OCI-LY7 (cell line): ENCODE results near the gene NIP7. TPM values are rescaled to one million over a fixed set of nuclear protein-coding genes. Genes with fewer than 3 reads are reported as not detected.

Experiments used
- BruUV-seq: library from RNA; stranded (reverse); fragments of 400-500 nt; replicated peaks from 2 replicates; lab custom pipeline; 2021; lab: Mats Ljungman, UMichigan
- CTCF ChIA-PET: fragments of 300-600 bp; sonication (Branson Sonifier 250); formaldehyde crosslinking; loops from one replicate; lab custom pipeline; 2022; ENCODE audit warnings: antibody characterized with exemption; ENCODE audit not compliant: unreplicated experiment; lab: Charles Lee
- POLR2A ChIA-PET: fragments of 300-600 bp; sonication (Branson Sonifier 250); formaldehyde crosslinking; loops from one replicate; lab custom pipeline; 2022; ENCODE audit warnings: antibody characterized with exemption; lab: Charles Lee
- DNase-seq: peaks from one replicate; pipeline ENCODE4 v3.0.0-alpha.2; 2015; ENCODE audit warnings: low spot score
- H2AFZ ChIP-seq: fragments of 200-600 bp; sonication (generic), shearing (Covaris generic); 2 replicates; pipeline ENCODE4 v1.6.1; 2014; ENCODE audit warnings: mild to moderate bottlenecking, antibody characterized with exemption, low read length, moderate library complexity
- H3K27ac ChIP-seq: fragments of 200-600 bp; sonication (generic); 2 replicates; pipeline ENCODE4 v1.5.1; 2014; ENCODE audit warnings: mixed run types, low read depth, mild to moderate bottlenecking, moderate library complexity, low read length, inconsistent platforms; ENCODE audit not compliant: poor library complexity, severe bottlenecking
- H3K36me3 ChIP-seq: fragments of 200-600 bp; sonication (generic); 2 replicates; pipeline ENCODE4 v1.6.1; 2014; ENCODE audit warnings: mild to moderate bottlenecking, antibody characterized with exemption, low read length, moderate library complexity, mixed read lengths; ENCODE audit not compliant: insufficient read depth
- H3K4me1 ChIP-seq: fragments of 200-600 bp; sonication (generic); 2 replicates; pipeline ENCODE4 v1.5.1; 2014; ENCODE audit warnings: mild to moderate bottlenecking, low read length; ENCODE audit not compliant: insufficient read depth, poor library complexity, severe bottlenecking
- H3K4me2 ChIP-seq: fragments of 200-600 bp; sonication (generic); 2 replicates; pipeline ENCODE4 v1.6.1; 2014; ENCODE audit warnings: mild to moderate bottlenecking, low read length
- H3K4me3 ChIP-seq: fragments of 200-600 bp; sonication (generic); 2 replicates; pipeline ENCODE4 v1.5.1; 2014; ENCODE audit warnings: mild to moderate bottlenecking, low read depth, low read length; ENCODE audit not compliant: poor library complexity, severe bottlenecking
- H3K79me2 ChIP-seq: fragments of 200-600 bp; sonication (generic); 2 replicates; pipeline ENCODE4 v1.6.1; 2016; ENCODE audit warnings: low read depth, mild to moderate bottlenecking, low read length, moderate library complexity, mixed read lengths; ENCODE audit not compliant: insufficient read depth
- H3K9me2 ChIP-seq: fragments of 200-600 bp; sonication (generic); 2 replicates; pipeline ENCODE4 v1.6.1; 2016; ENCODE audit warnings: mild to moderate bottlenecking, low read length, mixed read lengths; ENCODE audit not compliant: insufficient read depth
- H3K9me3 ChIP-seq: fragments of 200-600 bp; sonication (generic); 2 replicates; pipeline ENCODE4 v1.6.1; 2014; ENCODE audit warnings: mild to moderate bottlenecking, mixed run types, low read length, mixed read lengths
- H4K20me1 ChIP-seq: fragments of 200-600 bp; sonication (generic); 2 replicates; pipeline ENCODE4 v1.6.1; 2014; ENCODE audit warnings: mild to moderate bottlenecking, antibody characterized with exemption, low read length, moderate library complexity, mixed read lengths; ENCODE audit not compliant: insufficient read depth
- EZH2phosphoT487 ChIP-seq: fragments of 200-600 bp; sonication (generic); IDR thresholded peaks from 2 replicates; pipeline ENCODE4 v1.6.1; 2018; ENCODE audit warnings: low read depth, borderline replicate concordance, mild to moderate bottlenecking, mixed run types, antibody characterized with exemption, low read length, moderate library complexity, mixed read lengths
- intact Hi-C: fragments of 100-400 bp; cut with micrococcal nuclease; formaldehyde crosslinking; loops from one replicate; pipeline ENCODE4 v1.10.0; 2022; ENCODE audit not compliant: unreplicated experiment
- total RNA-seq, 2 experiments: library from RNA; depleted of rRNA in 1 of 2; stranded (reverse); fragments of >200 nt in 1 of 2; shearing (Covaris generic) in 1 of 2; gene quantifications; 2 replicates each; pipeline ENCODE4 v1.2.3, GENCODE V29; 2014 to 2022
- TF ChIP-seq, protein P1 (sequence below): fragments of 200-600 bp; sonication (generic); conservative IDR thresholded peaks from 2 replicates; pipeline ENCODE4 v1.5.1; 2014; ENCODE audit warnings: mild to moderate bottlenecking, antibody characterized with exemption, low read length, moderate library complexity, mixed read lengths

Gene NIP7
- total RNA-seq, 2 experiments from 2014 or later: 39.7 to 49.1 TPM

GRCh38 chr16:69364088-69364487 is 24.5 kb downstream of the NIP7 start:
- intact Hi-C loops: no loop called here
- Histone ChIP-seq H3K4me2 (no peak overlapping the region), H3K79me2 (no peaks in the 10 kb centered on the region), H3K9me2 (no peaks in the 10 kb centered on the region), H4K20me1 (no peaks in the 10 kb centered on the region), H3K4me3 (no peak overlapping the region), H3K4me1 (no peaks in the 10 kb centered on the region), H2AFZ (no peak overlapping the region), H3K36me3 (peaks cover 92% of the 10 kb centered on the region), H3K9me3 (no peaks in the 10 kb centered on the region), H3K27ac (no peak overlapping the region)
- no peak for DNase-seq
- no TSS peak for BruUV-seq
- ChIA-PET POLR2A (no interaction called here), CTCF (no interaction called here)
- no peak for TF ChIP-seq EZH2phosphoT487
- TF ChIP-seq, protein P1, sequence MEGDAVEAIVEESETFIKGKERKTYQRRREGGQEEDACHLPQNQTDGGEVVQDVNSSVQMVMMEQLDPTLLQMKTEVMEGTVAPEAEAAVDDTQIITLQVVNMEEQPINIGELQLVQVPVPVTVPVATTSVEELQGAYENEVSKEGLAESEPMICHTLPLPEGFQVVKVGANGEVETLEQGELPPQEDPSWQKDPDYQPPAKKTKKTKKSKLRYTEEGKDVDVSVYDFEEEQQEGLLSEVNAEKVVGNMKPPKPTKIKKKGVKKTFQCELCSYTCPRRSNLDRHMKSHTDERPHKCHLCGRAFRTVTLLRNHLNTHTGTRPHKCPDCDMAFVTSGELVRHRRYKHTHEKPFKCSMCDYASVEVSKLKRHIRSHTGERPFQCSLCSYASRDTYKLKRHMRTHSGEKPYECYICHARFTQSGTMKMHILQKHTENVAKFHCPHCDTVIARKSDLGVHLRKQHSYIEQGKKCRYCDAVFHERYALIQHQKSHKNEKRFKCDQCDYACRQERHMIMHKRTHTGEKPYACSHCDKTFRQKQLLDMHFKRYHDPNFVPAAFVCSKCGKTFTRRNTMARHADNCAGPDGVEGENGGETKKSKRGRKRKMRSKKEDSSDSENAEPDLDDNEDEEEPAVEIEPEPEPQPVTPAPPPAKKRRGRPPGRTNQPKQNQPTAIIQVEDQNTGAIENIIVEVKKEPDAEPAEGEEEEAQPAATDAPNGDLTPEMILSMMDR: no peak

DNA sequence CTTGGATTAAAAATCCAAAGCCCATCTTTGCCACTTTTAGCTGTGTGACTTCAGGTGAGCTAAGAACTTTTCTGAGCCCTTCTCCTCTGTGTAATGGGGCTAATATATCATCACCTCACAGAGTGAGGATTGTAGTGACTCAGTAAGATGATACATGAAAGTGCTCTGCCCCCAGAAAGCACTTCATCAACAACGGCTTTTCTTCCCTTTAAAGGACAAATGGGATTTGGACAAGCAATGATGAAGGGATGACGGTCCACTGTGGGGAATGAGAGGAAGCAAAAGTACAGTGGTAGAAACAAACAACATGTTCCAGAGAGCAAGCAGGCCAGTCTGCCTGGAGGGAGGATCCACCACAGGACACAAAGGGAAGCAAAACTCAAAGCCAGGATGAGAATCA is 26.3 kb downstream of the NIP7 start:
- intact Hi-C loops: no loop called here
- Histone ChIP-seq H3K79me2 (peaks cover 8% of the 10 kb centered on the region; the same call in 1 of the 2 replicates), H3K4me3 (no peak overlapping the region), H3K9me3 (0 out of 2 replicates have a peak, but pooled peaks cover 3% of the 10 kb centered on the region), H3K27ac (no peak overlapping the region), H4K20me1 (no peaks in the 10 kb centered on the region), H3K4me2 (no peak overlapping the region), H3K9me2 (no peaks in the 10 kb centered on the region), H3K36me3 (peaks cover 99% of the 10 kb centered on the region), H2AFZ (no peak overlapping the region), H3K4me1 (peaks cover 15% of the 10 kb centered on the region)
- no peak for DNase-seq
- TF ChIP-seq, protein P1: no peak
- no peak for TF ChIP-seq EZH2phosphoT487
- POLR2A ChIA-PET: no interaction called here
- CTCF ChIA-PET: no interaction called here
- no TSS peak for BruUV-seq

DNA sequence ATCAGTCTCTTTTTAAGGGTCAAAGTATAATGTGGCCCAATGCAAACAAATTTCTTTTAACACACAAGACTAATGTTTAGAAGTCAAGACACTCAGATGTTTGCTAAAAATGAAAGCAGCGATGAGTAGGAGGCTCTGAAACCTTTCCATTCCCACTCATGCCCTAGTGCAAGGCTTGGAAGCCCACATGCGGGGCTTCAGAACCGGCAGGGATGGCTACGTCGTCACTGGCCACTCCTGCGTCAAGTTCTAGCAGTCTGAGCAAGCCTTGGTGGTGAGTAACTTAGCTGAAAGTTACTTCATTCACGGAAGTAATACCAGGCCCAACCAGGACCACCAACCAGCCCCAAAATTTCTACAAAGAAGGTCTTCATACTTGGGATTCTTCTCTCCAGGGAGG is 26.9 kb downstream of the NIP7 start:
- peaks cover 99% of the 10 kb centered on the region for H3K36me3 ChIP-seq
- POLR2A ChIA-PET: no interaction called here
- 0 out of 2 replicates have a peak, but pooled peaks cover 3% of the 10 kb centered on the region for H3K9me3 ChIP-seq
- no peaks in the 10 kb centered on the region for H4K20me1 ChIP-seq
- H2AFZ ChIP-seq: no peak overlapping the region
- TF ChIP-seq, protein P1: no peak
- no peak for TF ChIP-seq EZH2phosphoT487
- CTCF ChIA-PET: no interaction called here
- no peak for DNase-seq
- H3K4me3 ChIP-seq: no peak overlapping the region
- BruUV-seq: no TSS peak
- intact Hi-C loops: no loop called here
- H3K4me2 ChIP-seq: no peak overlapping the region
- H3K9me2 ChIP-seq: no peaks in the 10 kb centered on the region
- H3K4me1 ChIP-seq: peaks cover 20% of the 10 kb centered on the region
- peaks cover 11% of the 10 kb centered on the region; the same call in 1 of the 2 replicates for H3K79me2 ChIP-seq
- no peak overlapping the region for H3K27ac ChIP-seq
